ENCODE results near the gene FAR2.
"Not testable (repeated sequence)": the region's sequence is repeated elsewhere in the genome, so short reads cannot be mapped to it uniquely, and the experiment has no call there.

Gene FAR2

GRCh38 chr12:29230800-29231560 lies 81.9 kb downstream of the FAR2 start:
- in situ Hi-C loops (cut with MboI; ENCODE audit: low sequenced_read_pairs): no loop called here

GRCh38 chr12:29232086-29232485 lies 83.0 kb downstream of the FAR2 start:
- in situ Hi-C loops (cut with MboI; ENCODE audit: low sequenced_read_pairs): no loop called here

- in situ Hi-C loops (cut with MboI; ENCODE audit: low sequenced_read_pairs): no loop called here
Measured at GRCh38 chr12:29234552-29234951, 85.5 kb downstream of the FAR2 start.

GRCh38 chr12:29234965-29235626 lies 86.0 kb downstream of the FAR2 start:
- in situ Hi-C loops (cut with MboI; ENCODE audit: low sequenced_read_pairs): no loop called here

- in situ Hi-C loops (cut with MboI; ENCODE audit: low sequenced_read_pairs): no loop called here
Measured at GRCh38 chr12:29238822-29239291, 89.8 kb downstream of the FAR2 start.

GRCh38 chr12:29239336-29239735 lies 90.3 kb downstream of the FAR2 start:
- in situ Hi-C loops (cut with MboI; ENCODE audit: low sequenced_read_pairs): no loop called here

GRCh38 chr12:29240441-29240840 lies 91.4 kb downstream of the FAR2 start:
- in situ Hi-C loops (cut with MboI; ENCODE audit: low sequenced_read_pairs): no loop called here

- in situ Hi-C loops (cut with MboI; ENCODE audit: low sequenced_read_pairs): no loop called here
Measured at GRCh38 chr12:29241821-29242591, 92.9 kb downstream of the FAR2 start.

- in situ Hi-C loops (cut with MboI; ENCODE audit: low sequenced_read_pairs): no loop called here
Measured at GRCh38 chr12:29242921-29243431, 93.9 kb downstream of the FAR2 start.

- in situ Hi-C loops (cut with MboI; ENCODE audit: low sequenced_read_pairs): no loop called here
Measured at GRCh38 chr12:29244159-29244765, 95.2 kb downstream of the FAR2 start.

GRCh38 chr12:29245246-29245645 lies 96.2 kb downstream of the FAR2 start:
- in situ Hi-C loops (cut with MboI; ENCODE audit: low sequenced_read_pairs): no loop called here

- in situ Hi-C loops (cut with MboI; ENCODE audit: low sequenced_read_pairs): no loop called here
Measured at GRCh38 chr12:29249930-29250329, 100.9 kb downstream of the FAR2 start.

GRCh38 chr12:29253906-29254625 lies 105.0 kb downstream of the FAR2 start:
- in situ Hi-C loops (cut with MboI; ENCODE audit: low sequenced_read_pairs): no loop called here

- in situ Hi-C loops (cut with MboI; ENCODE audit: low sequenced_read_pairs): no loop called here
Measured at GRCh38 chr12:29255042-29255441, 106.0 kb downstream of the FAR2 start.

GRCh38 chr12:29256598-29256997 lies 107.5 kb downstream of the FAR2 start:
- in situ Hi-C loops (cut with MboI; ENCODE audit: low sequenced_read_pairs): no loop called here

- in situ Hi-C loops (cut with MboI; ENCODE audit: low sequenced_read_pairs): not testable (repeated sequence)
Measured at GRCh38 chr12:29257687-29258086, 108.6 kb downstream of the FAR2 start.

- in situ Hi-C loops (cut with MboI; ENCODE audit: low sequenced_read_pairs): no loop called here
Measured at GRCh38 chr12:29264424-29264823, 115.3 kb downstream of the FAR2 start.

GRCh38 chr12:29269706-29270408 lies 120.8 kb downstream of the FAR2 start:
- in situ Hi-C loops (cut with MboI; ENCODE audit: low sequenced_read_pairs): no loop called here

- in situ Hi-C loops (cut with MboI; ENCODE audit: low sequenced_read_pairs): no loop called here
Measured at GRCh38 chr12:29270446-29270845, 121.4 kb downstream of the FAR2 start.
